Activated CD8-positive, alpha-beta memory T cell treated with anti-CD3 and anti-CD28 coated beads for 4 hours (primary cell): ENCODE measurements around the gene USH2A.
"Not testable (repeated sequence)": the region's sequence is repeated elsewhere in the genome, so short reads cannot be mapped to it uniquely, and the experiment has no call there.

ENCODE experiments used
- DNase-seq, 2 donors: peaks; one replicate each; pipeline ENCODE4 v3.0.0-alpha.2; 2020; ENCODE audit warnings: low read depth in 2 of 2

Gene USH2A

GRCh38 chr1:216410026-216410425 is 13.2 kb downstream of the USH2A start:
- DNase-seq, result no peak

GRCh38 chr1:216390956-216391355 is 32.3 kb downstream of the USH2A start:
- DNase-seq, result no peak

GRCh38 chr1:216389774-216390173 is 33.5 kb downstream of the USH2A start:
- DNase-seq, result no peak

- DNase-seq, result no peak
Measured at GRCh38 chr1:216388558-216388957, 34.7 kb downstream of the USH2A start.

GRCh38 chr1:216387782-216388181 is 35.5 kb downstream of the USH2A start:
- DNase-seq, result no peak

GRCh38 chr1:216379441-216379840 is 43.8 kb downstream of the USH2A start:
- no peak for DNase-seq

- no peak for DNase-seq
Measured at GRCh38 chr1:216368249-216368648, 55.0 kb downstream of the USH2A start.

- no peak for DNase-seq
Measured at GRCh38 chr1:216366979-216367378, 56.3 kb downstream of the USH2A start.

- no peak for DNase-seq
Measured at GRCh38 chr1:216356945-216357344, 66.3 kb downstream of the USH2A start.

- no peak for DNase-seq
Measured at GRCh38 chr1:216350186-216350585, 73.1 kb downstream of the USH2A start.

GRCh38 chr1:216346526-216346925 is 76.7 kb downstream of the USH2A start:
- no peak for DNase-seq

GRCh38 chr1:216340542-216340941 is 82.7 kb downstream of the USH2A start:
- DNase-seq, result not testable (repeated sequence)

GRCh38 chr1:216332462-216332861 is 90.8 kb downstream of the USH2A start:
- DNase-seq, result no peak

GRCh38 chr1:216332003-216332402 is 91.2 kb downstream of the USH2A start:
- no peak for DNase-seq

GRCh38 chr1:216331211-216331610 is 92.0 kb downstream of the USH2A start:
- no peak for DNase-seq

GRCh38 chr1:216330262-216330661 is 93.0 kb downstream of the USH2A start:
- DNase-seq, result no peak

GRCh38 chr1:216325946-216326345 is 97.3 kb downstream of the USH2A start:
- no peak for DNase-seq

GRCh38 chr1:216325336-216325735 is 97.9 kb downstream of the USH2A start:
- no peak for DNase-seq

GRCh38 chr1:216323344-216323743 is 99.9 kb downstream of the USH2A start:
- DNase-seq, result no peak

GRCh38 chr1:216314379-216315095 is 108.7 kb downstream of the USH2A start:
- no peak for DNase-seq

- DNase-seq, result no peak
Measured at GRCh38 chr1:216310776-216311175, 112.5 kb downstream of the USH2A start.

GRCh38 chr1:216306830-216307229 is 116.4 kb downstream of the USH2A start:
- no peak for DNase-seq

GRCh38 chr1:216303690-216304089 is 119.6 kb downstream of the USH2A start:
- DNase-seq, result no peak

- DNase-seq, result no peak
Measured at GRCh38 chr1:216293683-216294082, 129.6 kb downstream of the USH2A start.
